Measurements from ENCODE around the gene HACD3. TPM values are rescaled to one million over a fixed set of nuclear protein-coding genes. Genes with fewer than 3 reads are reported as not detected.
"Not testable (repeated sequence)": the region's sequence is repeated elsewhere in the genome, so short reads cannot be mapped to it uniquely, and the experiment has no call there.

HACD3 gene
- total RNA-seq, 2 donors from 2014 or later = 36.0 to 68.7 TPM

DNA sequence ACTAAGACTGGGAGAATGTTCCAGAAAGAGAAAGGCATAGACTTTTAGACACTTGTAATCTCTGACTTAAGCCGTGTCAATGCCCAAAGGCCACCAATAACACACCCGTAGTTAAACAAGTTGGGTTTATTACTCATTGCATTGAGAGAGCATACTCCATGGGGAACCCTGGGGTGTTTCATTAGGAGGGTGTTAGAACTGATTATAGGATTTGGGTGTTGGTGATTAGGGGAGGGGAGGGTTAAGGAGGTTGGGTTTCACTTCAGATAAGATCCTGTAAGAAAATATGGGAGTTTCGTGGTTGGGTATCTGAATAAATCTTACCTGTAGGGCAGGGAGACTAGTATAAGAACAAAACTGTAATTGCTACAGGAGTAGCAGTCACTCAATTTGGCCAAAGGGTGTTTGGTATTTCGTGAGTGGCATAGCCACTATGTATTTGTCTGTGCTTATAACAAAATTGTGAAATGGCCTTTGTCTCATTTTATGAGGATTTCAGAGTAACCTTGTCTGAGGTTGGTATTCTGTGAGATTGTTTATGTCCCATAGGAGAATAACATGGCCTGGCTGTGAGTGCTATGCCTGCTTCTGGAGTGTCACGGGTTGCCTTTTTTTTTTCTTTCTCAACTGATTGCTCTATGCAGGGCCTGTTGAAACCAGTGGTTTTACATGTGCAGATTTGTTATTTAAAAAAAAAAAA lies 2.9 kb downstream of the HACD3 start:
- no peaks in the 10 kb centered on the region for H3K36me3 ChIP-seq
- peaks cover 7% of the 10 kb centered on the region for H3K4me1 ChIP-seq
- H3K27ac ChIP-seq = peak overlapping the region; percentile 31
- H3K9me3 ChIP-seq = no peaks in the 10 kb centered on the region
- H3K27me3 ChIP-seq = no peaks in the 10 kb centered on the region
- TF ChIP-seq, protein P1, sequence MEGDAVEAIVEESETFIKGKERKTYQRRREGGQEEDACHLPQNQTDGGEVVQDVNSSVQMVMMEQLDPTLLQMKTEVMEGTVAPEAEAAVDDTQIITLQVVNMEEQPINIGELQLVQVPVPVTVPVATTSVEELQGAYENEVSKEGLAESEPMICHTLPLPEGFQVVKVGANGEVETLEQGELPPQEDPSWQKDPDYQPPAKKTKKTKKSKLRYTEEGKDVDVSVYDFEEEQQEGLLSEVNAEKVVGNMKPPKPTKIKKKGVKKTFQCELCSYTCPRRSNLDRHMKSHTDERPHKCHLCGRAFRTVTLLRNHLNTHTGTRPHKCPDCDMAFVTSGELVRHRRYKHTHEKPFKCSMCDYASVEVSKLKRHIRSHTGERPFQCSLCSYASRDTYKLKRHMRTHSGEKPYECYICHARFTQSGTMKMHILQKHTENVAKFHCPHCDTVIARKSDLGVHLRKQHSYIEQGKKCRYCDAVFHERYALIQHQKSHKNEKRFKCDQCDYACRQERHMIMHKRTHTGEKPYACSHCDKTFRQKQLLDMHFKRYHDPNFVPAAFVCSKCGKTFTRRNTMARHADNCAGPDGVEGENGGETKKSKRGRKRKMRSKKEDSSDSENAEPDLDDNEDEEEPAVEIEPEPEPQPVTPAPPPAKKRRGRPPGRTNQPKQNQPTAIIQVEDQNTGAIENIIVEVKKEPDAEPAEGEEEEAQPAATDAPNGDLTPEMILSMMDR (IDR thresholded peaks at IDR 0.05) = no peak
- intact Hi-C loops (cut with DNase I) = no loop called here
- no peak overlapping the region for H3K4me3 ChIP-seq
- H3K9ac ChIP-seq (ENCODE audit: low read depth in 2 of 2, low read length in 2 of 2) = no peak overlapping the region
- no peak for DNase-seq

DNA sequence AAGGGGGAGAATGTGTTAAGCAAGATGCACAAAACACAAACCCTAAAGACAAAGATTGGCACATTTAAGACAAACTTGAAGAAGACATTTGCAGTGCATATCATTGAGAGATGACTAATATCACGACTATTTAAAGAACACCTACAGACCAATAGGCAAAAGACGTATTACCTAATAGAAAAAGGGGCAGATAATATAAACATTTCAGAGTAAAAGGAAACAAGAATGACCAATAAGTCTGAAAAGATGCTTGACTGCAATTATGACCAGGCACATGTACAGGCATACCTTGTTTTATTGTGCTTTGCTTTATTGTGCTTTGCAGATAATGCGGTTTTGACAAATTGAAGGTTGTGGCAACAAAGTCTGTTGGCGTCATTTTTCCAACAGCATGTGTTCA lies 4.9 kb downstream of the HACD3 start:
- Histone ChIP-seq H3K4me3 (no peak overlapping the region), H3K9me3 (no peaks in the 10 kb centered on the region), H3K27me3 (no peaks in the 10 kb centered on the region), H3K9ac (ENCODE audit: low read depth in 2 of 2, low read length in 2 of 2) (no peak overlapping the region), H3K4me1 (peaks cover 7% of the 10 kb centered on the region), H3K36me3 (no peaks in the 10 kb centered on the region), H3K27ac (no peak overlapping the region)
- TF ChIP-seq, protein P1 (IDR thresholded peaks at IDR 0.05) = no peak
- intact Hi-C loops (cut with DNase I) = no loop called here
- DNase-seq = no peak

DNA sequence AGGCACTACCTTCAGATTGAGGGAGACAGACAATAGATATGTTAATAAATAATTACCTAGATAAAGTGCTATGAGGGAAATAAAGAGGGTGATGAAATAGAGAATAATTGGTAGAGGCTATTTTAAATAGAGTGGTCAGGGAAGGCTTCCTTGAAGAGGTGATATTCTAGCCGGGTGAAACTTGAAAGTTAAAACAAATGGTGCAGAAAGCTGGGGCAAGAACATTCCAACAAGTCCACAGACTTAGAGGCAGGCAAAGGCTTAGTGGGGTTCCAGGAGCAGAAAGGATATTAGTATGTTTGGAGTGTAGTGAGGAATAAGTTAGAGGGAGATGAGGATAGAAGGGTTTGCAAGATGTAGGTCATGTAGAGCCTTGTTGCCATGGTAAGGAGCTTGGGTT lies 10.1 kb downstream of the HACD3 start:
- TF ChIP-seq, protein P1 (IDR thresholded peaks at IDR 0.05) = no peak
- H3K27me3 ChIP-seq = no peaks in the 10 kb centered on the region
- intact Hi-C loops (cut with DNase I) = no loop called here
- no peak for DNase-seq
- no peak overlapping the region for H3K27ac ChIP-seq
- no peak overlapping the region for H3K4me3 ChIP-seq
- no peaks in the 10 kb centered on the region for H3K4me1 ChIP-seq
- no peak overlapping the region for H3K9ac ChIP-seq (ENCODE audit: low read depth in 2 of 2, low read length in 2 of 2)
- H3K9me3 ChIP-seq = no peaks in the 10 kb centered on the region
- H3K36me3 ChIP-seq = no peaks in the 10 kb centered on the region

DNA sequence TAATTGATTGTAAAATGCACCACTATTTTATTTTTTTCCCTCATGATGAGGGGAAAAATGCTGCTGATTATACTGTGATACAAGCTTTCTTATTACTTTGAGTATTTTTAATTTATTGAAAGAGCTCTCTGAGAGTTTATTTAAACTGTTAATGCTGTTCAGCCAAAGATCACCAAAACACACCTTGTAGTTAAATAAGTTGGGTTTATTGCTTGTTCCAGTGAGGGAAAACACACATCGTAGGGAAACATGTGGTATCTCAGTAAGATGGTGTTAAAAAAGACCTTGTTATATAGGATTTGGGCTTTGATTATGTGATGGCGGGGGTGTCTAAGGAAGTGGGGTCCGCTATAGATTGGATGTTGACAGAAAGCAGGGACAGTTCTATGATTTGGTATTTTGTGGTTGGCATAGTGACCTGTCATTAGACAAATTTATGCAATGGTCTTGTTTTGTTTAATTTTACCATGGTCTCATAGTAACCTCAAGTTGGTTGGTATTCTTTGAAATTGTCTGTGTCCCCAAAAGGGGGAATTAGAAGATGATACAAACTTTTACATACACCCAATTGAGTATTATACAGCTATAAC lies 11.1 kb downstream of the HACD3 start:
- intact Hi-C loops (cut with DNase I) = no loop called here
- no peak overlapping the region for H3K9ac ChIP-seq (ENCODE audit: low read depth in 2 of 2, low read length in 2 of 2)

DNA sequence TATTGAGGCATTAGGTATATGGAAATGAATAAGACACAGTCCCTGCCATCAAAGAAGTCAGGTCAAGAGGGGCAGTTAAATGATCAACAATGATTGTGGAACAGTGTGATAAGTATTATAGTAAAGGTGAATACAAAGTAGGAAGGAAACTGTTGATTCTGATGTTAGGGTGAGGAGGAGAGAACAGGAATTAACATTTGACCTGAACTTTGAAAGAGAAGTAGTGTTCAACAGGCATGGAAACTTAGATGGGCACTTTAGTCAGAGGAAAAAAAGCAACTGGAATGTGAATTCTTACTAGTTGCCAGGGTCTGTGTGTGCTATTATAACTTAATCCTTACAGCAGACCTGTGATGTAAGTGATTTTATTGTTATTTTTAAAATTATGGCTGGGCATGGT lies 17.6 kb downstream of the HACD3 start:
- TF ChIP-seq, protein P1 (IDR thresholded peaks at IDR 0.05) = no peak
- no peaks in the 10 kb centered on the region for H3K27me3 ChIP-seq
- intact Hi-C loops (cut with DNase I) = no loop called here

More for the DNA sequence above, 11.1 kb downstream of the HACD3 start:
- no peaks in the 10 kb centered on the region for H3K36me3 ChIP-seq
- H3K9me3 ChIP-seq = no peaks in the 10 kb centered on the region
- H3K4me1 ChIP-seq = no peaks in the 10 kb centered on the region
- no peaks in the 10 kb centered on the region for H3K27me3 ChIP-seq
- H3K4me3 ChIP-seq = no peak overlapping the region
- TF ChIP-seq, protein P1 (IDR thresholded peaks at IDR 0.05) = no peak
- H3K27ac ChIP-seq = no peak overlapping the region
- DNase-seq = no peak

DNA sequence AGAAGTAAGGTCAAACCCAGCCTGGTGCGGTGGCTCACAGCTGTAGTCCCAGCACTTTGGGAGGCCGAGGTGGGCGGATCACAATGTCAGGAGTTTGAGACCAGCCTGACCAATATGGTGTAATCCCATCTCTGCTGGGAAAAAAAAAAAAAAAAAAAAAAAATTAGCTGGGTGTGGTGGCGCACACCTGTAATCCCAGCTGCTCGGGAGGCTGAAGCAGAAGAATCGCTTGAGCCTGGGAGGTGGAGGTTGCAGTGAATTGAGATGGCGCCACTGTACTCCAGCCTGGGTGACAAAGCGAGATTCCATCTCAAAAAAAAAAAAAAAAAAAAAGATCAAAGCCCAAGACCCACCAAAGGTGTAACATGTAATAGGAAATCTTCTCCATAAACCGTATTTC lies 19.0 kb downstream of the HACD3 start:
- H3K27ac ChIP-seq; H3K9me3 ChIP-seq; H3K36me3 ChIP-seq; H3K27me3 ChIP-seq; intact Hi-C loops (cut with DNase I); H3K4me1 ChIP-seq; DNase-seq; H3K9ac ChIP-seq (ENCODE audit: low read depth in 2 of 2, low read length in 2 of 2); H3K4me3 ChIP-seq: not testable (repeated sequence)

More for the DNA sequence above, 17.6 kb downstream of the HACD3 start:
- Histone ChIP-seq H3K9me3 (no peaks in the 10 kb centered on the region), H3K36me3 (no peaks in the 10 kb centered on the region), H3K27ac (no peak overlapping the region), H3K9ac (ENCODE audit: low read depth in 2 of 2, low read length in 2 of 2) (no peak overlapping the region), H3K4me3 (no peak overlapping the region), H3K4me1 (no peaks in the 10 kb centered on the region)
- no peak for DNase-seq
